Nephron (organoid): Measurements from ENCODE around the gene TEX51.

Source experiments
- H3K27ac Mint-ChIP-seq, 3 experiments: 2 replicates each; pipeline ENCODE4 v1.8.0; 2020; ENCODE audit warnings: mixed read lengths in 3 of 3, mild to moderate bottlenecking in 2 of 3, moderate library complexity in 1 of 3
- H3K27me3 Mint-ChIP-seq: 2 replicates; pipeline ENCODE4 v1.8.0; 2021; ENCODE audit warnings: low read depth, mild to moderate bottlenecking, moderate library complexity, mixed read lengths
- H3K36me3 Mint-ChIP-seq: 2 replicates; pipeline ENCODE4 v1.8.0; 2020; ENCODE audit warnings: low read depth, mixed read lengths
- H3K4me1 Mint-ChIP-seq: 2 replicates; pipeline ENCODE4 v1.8.0; 2020; ENCODE audit warnings: mixed read lengths
- H3K4me3 Mint-ChIP-seq, 3 experiments: 2 replicates each; pipeline ENCODE4 v1.8.0; 2020; ENCODE audit warnings: mild to moderate bottlenecking in 3 of 3, mixed read lengths in 3 of 3, moderate library complexity in 2 of 3
- H3K9me3 Mint-ChIP-seq: 2 replicates; pipeline ENCODE4 v1.8.0; 2020; ENCODE audit warnings: mixed read lengths
- CTCF ChIP-seq, 3 experiments: fragments of 200-600 bp; sonication (generic); IDR thresholded peaks; one replicate each; pipeline ENCODE4 v1.5.0; 2021; ENCODE audit warnings: antibody characterized with exemption in 3 of 3; ENCODE audit not compliant: unreplicated experiment in 3 of 3

The TEX51 gene

GRCh38 chr2:126858991-126859390, 39.7 kb upstream of the TEX51 start:
- Mint-ChIP-seq H3K9me3 (no peaks in the 10 kb centered on the region), H3K36me3 (no peaks in the 10 kb centered on the region), H3K4me1 (peaks cover 21% of the 10 kb centered on the region), H3K27ac (no peak overlapping the region), H3K27me3 (peaks cover 35% of the 10 kb centered on the region), H3K4me3 (no peak overlapping the region)
- TF ChIP-seq CTCF (IDR thresholded peaks at IDR 0.05; ENCODE audit: unreplicated experiment in 3 of 3) = no peak

- Mint-ChIP-seq H3K36me3 (no peaks in the 10 kb centered on the region), H3K9me3 (no peaks in the 10 kb centered on the region), H3K4me1 (peaks cover 21% of the 10 kb centered on the region), H3K27ac (no peak overlapping the region), H3K27me3 (peaks cover 35% of the 10 kb centered on the region), H3K4me3 (no peak overlapping the region)
- no peak for TF ChIP-seq CTCF (IDR thresholded peaks at IDR 0.05; ENCODE audit: unreplicated experiment in 3 of 3)
Measured at GRCh38 chr2:126859631-126860030, 39.1 kb upstream of the TEX51 start.

- no peak for TF ChIP-seq CTCF (IDR thresholded peaks at IDR 0.05; ENCODE audit: unreplicated experiment in 3 of 3)
- Mint-ChIP-seq H3K4me1 (peaks cover 21% of the 10 kb centered on the region), H3K4me3 (no peak overlapping the region), H3K27me3 (peaks cover 35% of the 10 kb centered on the region), H3K9me3 (no peaks in the 10 kb centered on the region), H3K27ac (no peak overlapping the region), H3K36me3 (no peaks in the 10 kb centered on the region)
Measured at GRCh38 chr2:126860385-126860784, 38.3 kb upstream of the TEX51 start.

GRCh38 chr2:126862730-126863129, 36.0 kb upstream of the TEX51 start:
- H3K4me3 Mint-ChIP-seq = no peak overlapping the region
- H3K36me3 Mint-ChIP-seq = no peaks in the 10 kb centered on the region
- H3K4me1 Mint-ChIP-seq = peaks cover 16% of the 10 kb centered on the region
- peaks cover 6% of the 10 kb centered on the region for H3K9me3 Mint-ChIP-seq
- no peak overlapping the region for H3K27ac Mint-ChIP-seq
- no peak for TF ChIP-seq CTCF (IDR thresholded peaks at IDR 0.05; ENCODE audit: unreplicated experiment in 3 of 3)
- peaks cover 21% of the 10 kb centered on the region for H3K27me3 Mint-ChIP-seq

GRCh38 chr2:126863336-126864015, 35.2 kb upstream of the TEX51 start:
- H3K36me3 Mint-ChIP-seq = no peaks in the 10 kb centered on the region
- no peak for TF ChIP-seq CTCF (IDR thresholded peaks at IDR 0.05; ENCODE audit: unreplicated experiment in 3 of 3)
- peaks cover 18% of the 10 kb centered on the region for H3K27me3 Mint-ChIP-seq
- peaks cover 10% of the 10 kb centered on the region for H3K4me1 Mint-ChIP-seq
- H3K9me3 Mint-ChIP-seq = peaks cover 9% of the 10 kb centered on the region
- H3K27ac Mint-ChIP-seq = no peak overlapping the region
- H3K4me3 Mint-ChIP-seq = no peak overlapping the region

GRCh38 chr2:126864861-126865260, 33.8 kb upstream of the TEX51 start:
- peaks cover 13% of the 10 kb centered on the region for H3K9me3 Mint-ChIP-seq
- H3K36me3 Mint-ChIP-seq = no peaks in the 10 kb centered on the region
- H3K4me3 Mint-ChIP-seq = no peak overlapping the region
- no peak overlapping the region for H3K27ac Mint-ChIP-seq
- H3K27me3 Mint-ChIP-seq = peaks cover 8% of the 10 kb centered on the region
- H3K4me1 Mint-ChIP-seq = no peaks in the 10 kb centered on the region
- TF ChIP-seq CTCF (IDR thresholded peaks at IDR 0.05; ENCODE audit: unreplicated experiment in 3 of 3) = no peak
